AG04450 (cell line): ENCODE results near the gene SETD1A. TPM values are rescaled to one million over a fixed set of nuclear protein-coding genes. Genes with fewer than 3 reads are reported as not detected.

Experiments
- CTCF ChIA-PET: fragments of 300-600, 350-600 bp; formaldehyde crosslinking; extraction: SDS; loops from one replicate; lab custom pipeline; 2022; ENCODE audit warnings: antibody characterized with exemption, inconsistent platforms; lab: Charles Lee
- POLR2A ChIA-PET: fragments of 350-600 bp; formaldehyde crosslinking; extraction: SDS; loops from one replicate; lab custom pipeline; 2021; ENCODE audit warnings: antibody characterized with exemption, inconsistent platforms; lab: Yijun Ruan, JAX
- DNase-seq: peaks from one replicate; pipeline ENCODE4 v3.0.0-alpha.2; 2011; ENCODE audit warnings: low read depth, low spot score
- H3K27ac ChIP-seq: one replicate; pipeline ENCODE4 v1.5.1; 2012; ENCODE audit warnings: low read depth, low read length, control low read depth
- H3K27me3 ChIP-seq: one replicate; pipeline ENCODE4 v1.6.0; 2012; ENCODE audit warnings: low read length; ENCODE audit not compliant: control insufficient read depth, insufficient read depth
- H3K4me3 ChIP-seq: 2 replicates; pipeline ENCODE4 v1.5.1; 2011; ENCODE audit warnings: mild to moderate bottlenecking, low read depth, low read length, control low read depth
- H3K9me3 ChIP-seq: 2 replicates; pipeline ENCODE4 v1.5.1; 2012; ENCODE audit warnings: low read length; ENCODE audit not compliant: control insufficient read depth, insufficient read depth
- CTCF ChIP-seq: IDR thresholded peaks from 2 replicates; pipeline ENCODE4 v1.5.1; 2011; ENCODE audit warnings: low read depth, low read length, control low read depth, inconsistent platforms
- polyA plus RNA-seq: library from polyadenylated mRNA; depleted of rRNA; stranded (reverse); fragments of >200 nt; gene quantifications from 2 replicates; pipeline ENCODE4 v1.2.3, GENCODE V29; 2011

SETD1A gene
- polyA plus RNA-seq, 1 experiment: 1.1 TPM

- no peak for TF ChIP-seq CTCF
- DNase-seq: no peak
- POLR2A ChIA-PET: interaction anchor here (1.0 kb wide), 1 partner anchor 221 kb away, joined by 4 read pairs; the partner anchor contains the start of gene FUS
- Histone ChIP-seq H3K27ac (peak overlapping the region; percentile 21), H3K27me3 (no peaks in the 10 kb centered on the region), H3K4me3 (peak overlapping the region; percentile 82), H3K9me3 (no peaks in the 10 kb centered on the region; the same call in 1 of the 2 replicates)
- CTCF ChIA-PET: interaction anchor here (0.8 to 1.4 kb wide), 3 partner anchors 13 to 184 kb away, joined by 3 to 5 read pairs (median 3); partner anchors contain the start of gene HSD3B7
These were observed 873 bp downstream of the SETD1A start for GRCh38 chr16:30958175-30959079.

GRCh38 chr16:30961384-30961783 is 3.8 kb downstream of the SETD1A start:
- ChIA-PET POLR2A (interaction anchor here (0.7 kb wide), 1 partner anchor 192 kb away, joined by 4 read pairs; no protein-coding TSS in a partner anchor), CTCF (interaction anchor here (0.6 to 1.3 kb wide), 2 partner anchors 23 to 195 kb away, joined by 3 read pairs; no protein-coding TSS in a partner anchor)

GRCh38 chr16:30963925-30964511 is 6.5 kb downstream of the SETD1A start:
- CTCF ChIA-PET: no interaction called here
- no peak for DNase-seq
- no peak for TF ChIP-seq CTCF
- H3K27ac ChIP-seq: no peak overlapping the region
- POLR2A ChIA-PET: no interaction called here
- no peaks in the 10 kb centered on the region for H3K9me3 ChIP-seq
- no peaks in the 10 kb centered on the region for H3K27me3 ChIP-seq
- no peak overlapping the region for H3K4me3 ChIP-seq

More at GRCh38 chr16:30961384-30961783, 3.8 kb downstream of the SETD1A start:
- no peaks in the 10 kb centered on the region for H3K27me3 ChIP-seq
- no peaks in the 10 kb centered on the region; the same call in 1 of the 2 replicates for H3K9me3 ChIP-seq
- H3K27ac ChIP-seq: no peak overlapping the region
- TF ChIP-seq CTCF: no peak
- no peak for DNase-seq
- H3K4me3 ChIP-seq: no peak overlapping the region

GRCh38 chr16:30964574-30965226 is 7.1 kb downstream of the SETD1A start:
- POLR2A ChIA-PET: no interaction called here

More at GRCh38 chr16:30964574-30965226, 7.1 kb downstream of the SETD1A start:
- no peak overlapping the region for H3K4me3 ChIP-seq
- TF ChIP-seq CTCF: no peak
- no peaks in the 10 kb centered on the region for H3K9me3 ChIP-seq
- no peak overlapping the region for H3K27ac ChIP-seq
- H3K27me3 ChIP-seq: no peaks in the 10 kb centered on the region
- CTCF ChIA-PET: interaction anchor here (1.3 kb wide), 1 partner anchor 11 kb away, joined by 5 read pairs; no protein-coding TSS in a partner anchor
- DNase-seq: no peak
